ENCODE measurements around the gene ABHD17C. TPM values are rescaled to one million over a fixed set of nuclear protein-coding genes. Genes with fewer than 3 reads are reported as not detected.

The ABHD17C gene
- total RNA-seq, 1 donor from 2014 or later = 5.9 TPM

GRCh38 chr15:80736560-80736959 is 41.5 kb downstream of the ABHD17C start:
- no peaks in the 10 kb centered on the region for H3K9me3 ChIP-seq (replicated peaks)
- H3K4me1 ChIP-seq = peaks cover 20% of the 10 kb centered on the region
- H3K4me3 ChIP-seq = no peak overlapping the region
- TF ChIP-seq, protein P1, sequence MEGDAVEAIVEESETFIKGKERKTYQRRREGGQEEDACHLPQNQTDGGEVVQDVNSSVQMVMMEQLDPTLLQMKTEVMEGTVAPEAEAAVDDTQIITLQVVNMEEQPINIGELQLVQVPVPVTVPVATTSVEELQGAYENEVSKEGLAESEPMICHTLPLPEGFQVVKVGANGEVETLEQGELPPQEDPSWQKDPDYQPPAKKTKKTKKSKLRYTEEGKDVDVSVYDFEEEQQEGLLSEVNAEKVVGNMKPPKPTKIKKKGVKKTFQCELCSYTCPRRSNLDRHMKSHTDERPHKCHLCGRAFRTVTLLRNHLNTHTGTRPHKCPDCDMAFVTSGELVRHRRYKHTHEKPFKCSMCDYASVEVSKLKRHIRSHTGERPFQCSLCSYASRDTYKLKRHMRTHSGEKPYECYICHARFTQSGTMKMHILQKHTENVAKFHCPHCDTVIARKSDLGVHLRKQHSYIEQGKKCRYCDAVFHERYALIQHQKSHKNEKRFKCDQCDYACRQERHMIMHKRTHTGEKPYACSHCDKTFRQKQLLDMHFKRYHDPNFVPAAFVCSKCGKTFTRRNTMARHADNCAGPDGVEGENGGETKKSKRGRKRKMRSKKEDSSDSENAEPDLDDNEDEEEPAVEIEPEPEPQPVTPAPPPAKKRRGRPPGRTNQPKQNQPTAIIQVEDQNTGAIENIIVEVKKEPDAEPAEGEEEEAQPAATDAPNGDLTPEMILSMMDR (IDR thresholded peaks at IDR 0.05; ENCODE audit: borderline replicate concordance) = no peak
- intact Hi-C loops (cut with micrococcal nuclease) = no loop called here
- no peak for DNase-seq
- H3K27me3 ChIP-seq (ENCODE audit: low read depth) = no peaks in the 10 kb centered on the region
- no peaks in the 10 kb centered on the region for H3K36me3 ChIP-seq
- H3K27ac ChIP-seq (replicated peaks) = no peak overlapping the region

DNA sequence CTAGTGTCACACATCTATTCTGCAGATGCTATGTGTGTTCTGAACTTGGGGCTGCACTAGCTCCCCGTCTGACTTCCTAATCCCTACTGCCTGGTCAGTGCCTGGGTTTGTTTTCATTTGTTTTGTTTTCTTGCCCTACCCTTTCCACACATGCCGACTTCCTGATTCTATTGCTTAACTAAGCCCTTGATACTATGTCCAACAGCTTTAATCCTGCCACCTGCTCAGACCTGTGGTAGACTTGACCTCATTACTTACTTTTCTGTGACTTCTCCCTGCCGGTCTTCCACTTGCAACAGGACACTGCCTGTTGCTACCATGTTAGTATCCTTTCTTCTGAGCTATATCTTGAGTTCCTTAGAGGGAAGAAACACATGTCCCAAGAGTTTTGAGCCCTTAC is 44.8 kb downstream of the ABHD17C start:
- Histone ChIP-seq H3K4me1 (peaks cover 6% of the 10 kb centered on the region), H3K27me3 (ENCODE audit: low read depth) (no peaks in the 10 kb centered on the region), H3K4me3 (no peak overlapping the region), H3K27ac (replicated peaks) (no peak overlapping the region), H3K36me3 (no peaks in the 10 kb centered on the region), H3K9me3 (replicated peaks) (no peaks in the 10 kb centered on the region)
- TF ChIP-seq, protein P1 (IDR thresholded peaks at IDR 0.05; ENCODE audit: borderline replicate concordance) = no peak
- no peak for DNase-seq
- intact Hi-C loops (cut with micrococcal nuclease) = no loop called here

- Histone ChIP-seq H3K9me3 (replicated peaks) (no peaks in the 10 kb centered on the region), H3K27ac (replicated peaks) (no peak overlapping the region), H3K36me3 (no peaks in the 10 kb centered on the region), H3K27me3 (ENCODE audit: low read depth) (no peaks in the 10 kb centered on the region), H3K4me3 (no peak overlapping the region), H3K4me1 (peaks cover 7% of the 10 kb centered on the region)
- TF ChIP-seq, protein P1 (IDR thresholded peaks at IDR 0.05; ENCODE audit: borderline replicate concordance) = no peak
- intact Hi-C loops (cut with micrococcal nuclease) = no loop called here
- no peak for DNase-seq
Observed at GRCh38 chr15:80742081-80742480, 47.0 kb downstream of the ABHD17C start.

DNA sequence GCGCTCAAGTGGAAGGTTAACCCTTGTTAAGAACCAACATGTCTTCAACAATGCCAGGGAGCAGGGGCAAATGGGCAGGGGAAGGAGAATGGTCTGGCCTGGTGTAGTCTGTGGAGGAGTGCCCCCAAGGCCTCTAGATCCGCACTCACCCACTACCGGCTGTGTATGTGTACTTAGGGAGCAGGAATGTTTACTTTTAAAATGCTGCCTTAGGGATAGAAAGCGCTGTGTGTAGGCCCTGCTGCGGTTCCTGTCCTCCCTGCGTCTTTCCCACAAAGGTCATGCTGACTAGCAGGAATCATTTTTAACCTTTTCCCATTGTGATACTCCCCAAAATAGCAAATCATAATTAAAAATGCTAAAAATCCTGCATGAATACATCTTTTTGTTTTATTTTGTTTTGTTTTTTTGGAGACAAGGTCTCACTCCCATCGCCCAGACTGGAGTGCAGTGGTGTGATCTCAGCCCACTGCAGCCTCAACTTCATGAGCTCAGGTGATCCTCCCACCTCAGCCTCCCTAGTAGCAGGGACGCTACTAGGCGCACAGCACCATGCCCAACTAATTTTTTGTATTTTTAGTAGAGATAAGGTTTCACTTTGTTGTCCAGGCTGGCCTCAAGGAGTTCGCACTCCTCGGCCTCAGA is 48.2 kb downstream of the ABHD17C start:
- no peaks in the 10 kb centered on the region for H3K27me3 ChIP-seq (ENCODE audit: low read depth)
- intact Hi-C loops (cut with micrococcal nuclease) = no loop called here
- no peak for DNase-seq
- no peak overlapping the region for H3K4me3 ChIP-seq
- H3K36me3 ChIP-seq = no peaks in the 10 kb centered on the region
- H3K27ac ChIP-seq (replicated peaks) = no peak overlapping the region
- peaks cover 7% of the 10 kb centered on the region for H3K4me1 ChIP-seq
- TF ChIP-seq, protein P1 (IDR thresholded peaks at IDR 0.05; ENCODE audit: borderline replicate concordance) = no peak
- H3K9me3 ChIP-seq (replicated peaks) = no peaks in the 10 kb centered on the region

- no peak overlapping the region for H3K27ac ChIP-seq (replicated peaks)
- no peak for DNase-seq
- H3K4me1 ChIP-seq = peaks cover 7% of the 10 kb centered on the region
- no peaks in the 10 kb centered on the region for H3K9me3 ChIP-seq (replicated peaks)
- no peak overlapping the region for H3K4me3 ChIP-seq
- H3K27me3 ChIP-seq (ENCODE audit: low read depth) = no peaks in the 10 kb centered on the region
- TF ChIP-seq, protein P1 (IDR thresholded peaks at IDR 0.05; ENCODE audit: borderline replicate concordance) = no peak
- intact Hi-C loops (cut with micrococcal nuclease) = no loop called here
- no peaks in the 10 kb centered on the region for H3K36me3 ChIP-seq
Observed at GRCh38 chr15:80744415-80744814, 49.3 kb downstream of the ABHD17C start.
